Mucosa of descending colon (tissue), 3 donors: Measurements from ENCODE around the gene PPY. TPM values are rescaled to one million over a fixed set of nuclear protein-coding genes. Genes with fewer than 3 reads are reported as not detected.
"Not testable (repeated sequence)": the region's sequence is repeated elsewhere in the genome, so short reads cannot be mapped to it uniquely, and the experiment has no call there.

Source experiments
- ATAC-seq: fragments of 200-7000 bp; cut with Tn5 transposase; one replicate; pipeline ENCODE4 v1.9.1; 2020; ENCODE audit warnings: mild to moderate bottlenecking, moderate library complexity
- DNase-seq, 3 donors: peaks; one replicate each; pipeline ENCODE4 v3.0.0-alpha.2; 2020
- H3K36me3 ChIP-seq: fragments of 200-600 bp; one replicate; pipeline ENCODE4 v1.8.0; 2021; ENCODE audit warnings: low read depth, mild to moderate bottlenecking
- H3K4me1 ChIP-seq: fragments of 200-600 bp; one replicate; pipeline ENCODE4 v1.8.0; 2021; ENCODE audit warnings: low read depth, mild to moderate bottlenecking
- H3K4me3 ChIP-seq: fragments of 200-600 bp; one replicate; pipeline ENCODE4 v1.8.0; 2021; ENCODE audit warnings: mild to moderate bottlenecking
- H3K9me3 ChIP-seq: fragments of 200-600 bp; one replicate; pipeline ENCODE4 v1.8.0; 2021; ENCODE audit warnings: mild to moderate bottlenecking
- intact Hi-C, 2 donors: fragments of 100-400 bp; cut with DNase I in 1 of 2; cut with micrococcal nuclease in 1 of 2; formaldehyde crosslinking; loops; one replicate each; pipeline versions ENCODE4 v1.11.0 to v1.11.1; 2022; cut with DNase I, micrococcal nuclease
- total RNA-seq, 3 donors: library from RNA; stranded (reverse); fragmentation: NEBNext Ultra II Directional in 2 of 3; extraction: Animal tissue kit (Norgen Biotek cat#: 25700) in 2 of 3; gene quantifications; one replicate each; pipeline versions ENCODE4 v1.2.1 to v1.2.4, GENCODE V29; 2021 to 2023
- TF ChIP-seq, protein P1 (sequence below): fragments of 200-600 bp; IDR thresholded peaks from one replicate; pipeline ENCODE4 v1.8.0; 2022; ENCODE audit warnings: antibody characterized with exemption, mild to moderate bottlenecking
- donor health status: DM: no; HTN: no; CAD: no; lungs with moderate emphysema.
- donor health status: DM: no; HTN: no; CAD: no.
- donor health status: DM: no; HTN: yes; CAD: no.

PPY gene
- total RNA-seq, 3 donors from 2014 or later, result 1.5 TPM; not detected in 2

DNA sequence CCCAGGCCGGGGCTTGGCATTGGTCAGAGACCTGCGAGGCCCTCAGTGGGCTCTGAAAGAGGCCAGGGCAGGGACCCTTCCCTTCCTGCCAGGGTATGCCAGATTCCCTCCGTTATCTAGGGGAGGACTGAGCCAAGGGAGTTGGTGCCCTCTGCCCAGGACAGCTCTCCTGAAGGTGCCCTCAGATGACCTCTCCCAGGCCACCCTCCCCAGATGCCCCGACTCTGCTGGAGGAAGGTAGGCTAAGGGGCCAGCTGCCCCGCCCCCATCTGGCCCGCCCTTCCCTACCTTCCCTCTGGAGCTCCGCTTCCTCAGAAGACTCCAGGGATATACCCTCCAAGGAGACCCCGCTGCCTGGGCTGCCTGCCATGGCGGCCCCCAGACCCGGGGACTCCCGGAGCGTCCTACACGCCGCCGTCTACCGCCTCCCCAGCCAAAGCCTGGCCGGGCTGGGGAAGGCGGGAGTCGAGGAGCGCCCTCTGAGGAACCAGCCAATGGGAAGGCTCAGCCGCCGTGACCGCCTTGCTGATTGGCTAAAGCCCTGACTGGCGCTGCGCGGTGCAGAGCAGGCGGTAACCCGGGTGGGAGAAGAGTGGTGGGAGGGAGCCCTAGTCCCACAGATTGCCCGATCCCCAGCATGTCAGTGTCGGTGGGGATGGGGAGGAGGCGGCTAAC lies 42.0 kb downstream of the PPY start:
- DNase-seq (peak; percentile 82 to 89 (median 88)), ATAC-seq (peak; percentile 96)
- peaks cover 3% of the 10 kb centered on the region for H3K4me1 ChIP-seq
- H3K36me3 ChIP-seq, result no peaks in the 10 kb centered on the region
- intact Hi-C loops, result no loop called here
- TF ChIP-seq, protein P1, sequence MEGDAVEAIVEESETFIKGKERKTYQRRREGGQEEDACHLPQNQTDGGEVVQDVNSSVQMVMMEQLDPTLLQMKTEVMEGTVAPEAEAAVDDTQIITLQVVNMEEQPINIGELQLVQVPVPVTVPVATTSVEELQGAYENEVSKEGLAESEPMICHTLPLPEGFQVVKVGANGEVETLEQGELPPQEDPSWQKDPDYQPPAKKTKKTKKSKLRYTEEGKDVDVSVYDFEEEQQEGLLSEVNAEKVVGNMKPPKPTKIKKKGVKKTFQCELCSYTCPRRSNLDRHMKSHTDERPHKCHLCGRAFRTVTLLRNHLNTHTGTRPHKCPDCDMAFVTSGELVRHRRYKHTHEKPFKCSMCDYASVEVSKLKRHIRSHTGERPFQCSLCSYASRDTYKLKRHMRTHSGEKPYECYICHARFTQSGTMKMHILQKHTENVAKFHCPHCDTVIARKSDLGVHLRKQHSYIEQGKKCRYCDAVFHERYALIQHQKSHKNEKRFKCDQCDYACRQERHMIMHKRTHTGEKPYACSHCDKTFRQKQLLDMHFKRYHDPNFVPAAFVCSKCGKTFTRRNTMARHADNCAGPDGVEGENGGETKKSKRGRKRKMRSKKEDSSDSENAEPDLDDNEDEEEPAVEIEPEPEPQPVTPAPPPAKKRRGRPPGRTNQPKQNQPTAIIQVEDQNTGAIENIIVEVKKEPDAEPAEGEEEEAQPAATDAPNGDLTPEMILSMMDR, result no peak
- H3K4me3 ChIP-seq, result no peak overlapping the region
- H3K9me3 ChIP-seq, result no peaks in the 10 kb centered on the region

DNA sequence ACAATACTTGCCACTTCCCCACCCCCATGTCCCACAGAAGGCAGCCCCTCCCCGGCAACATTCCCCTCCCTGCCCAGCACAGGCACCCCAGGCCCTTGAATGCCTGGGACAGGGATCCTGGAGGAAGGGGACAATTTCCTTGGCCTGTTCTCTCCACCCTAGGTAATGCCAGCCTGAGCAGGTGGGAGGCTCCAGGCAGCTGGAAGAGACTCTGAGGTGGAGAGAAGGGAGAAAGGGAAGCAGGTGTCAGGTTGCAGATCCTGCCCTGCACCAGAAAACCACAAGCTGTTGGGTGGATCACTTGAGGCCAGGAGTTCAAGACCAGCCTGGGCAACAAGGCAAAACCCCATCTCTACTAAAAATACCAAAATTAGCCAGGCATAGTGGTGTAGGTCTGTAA lies 43.8 kb downstream of the PPY start:
- H3K9me3 ChIP-seq, result no peaks in the 10 kb centered on the region
- no peak overlapping the region for H3K4me3 ChIP-seq
- TF ChIP-seq, protein P1, result no peak
- H3K4me1 ChIP-seq, result peaks cover 3% of the 10 kb centered on the region
- DNase-seq (no peak), ATAC-seq (no peak)
- H3K36me3 ChIP-seq, result no peaks in the 10 kb centered on the region
- intact Hi-C loops, result no loop called here

DNA sequence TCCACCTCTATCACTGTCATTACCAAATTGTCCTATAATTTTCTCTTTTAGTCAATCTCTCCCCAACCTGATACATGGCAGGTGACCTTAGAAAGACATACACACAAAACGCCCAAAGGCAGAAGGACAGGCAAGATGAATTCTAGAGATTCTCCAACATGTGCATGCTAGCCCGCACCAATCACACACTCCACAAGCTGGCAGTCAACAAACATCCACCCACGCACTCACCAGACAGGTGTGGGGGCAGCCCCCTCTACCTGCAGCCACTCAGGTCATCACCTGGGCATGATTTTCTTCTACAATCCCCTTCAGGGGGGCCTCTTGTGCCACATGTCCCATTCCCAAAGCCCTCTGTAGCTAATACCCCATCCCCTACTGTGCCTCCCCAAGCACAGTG lies 44.4 kb downstream of the PPY start:
- no peak overlapping the region for H3K4me3 ChIP-seq
- peaks cover 3% of the 10 kb centered on the region for H3K4me1 ChIP-seq
- DNase-seq (no peak), ATAC-seq (no peak)
- TF ChIP-seq, protein P1, result no peak
- no peaks in the 10 kb centered on the region for H3K36me3 ChIP-seq
- H3K9me3 ChIP-seq, result no peaks in the 10 kb centered on the region
- intact Hi-C loops, result no loop called here

DNA sequence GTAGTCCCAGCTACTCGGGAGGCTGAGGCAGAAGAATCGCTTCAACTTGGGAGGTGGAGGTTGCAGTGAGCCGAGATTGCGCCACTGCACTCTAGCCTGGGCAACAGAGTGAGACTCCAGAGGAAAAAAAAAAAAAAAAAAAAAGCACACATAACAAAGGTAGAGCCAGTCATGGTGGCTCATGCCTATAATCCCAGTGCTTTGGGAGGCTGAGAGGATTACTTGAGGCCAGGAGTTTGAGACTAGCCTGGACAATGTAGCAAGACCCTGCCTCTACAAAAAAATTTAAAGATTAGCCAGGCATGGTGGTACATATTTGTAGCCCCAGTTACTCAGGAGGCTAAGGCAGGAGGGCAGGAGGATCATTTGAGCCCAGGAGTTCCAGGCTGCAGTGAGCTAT lies 47.8 kb downstream of the PPY start:
- DNase-seq, H3K9me3 ChIP-seq, ATAC-seq, H3K36me3 ChIP-seq, intact Hi-C loops, H3K4me1 ChIP-seq, H3K4me3 ChIP-seq: not testable (repeated sequence)

DNA sequence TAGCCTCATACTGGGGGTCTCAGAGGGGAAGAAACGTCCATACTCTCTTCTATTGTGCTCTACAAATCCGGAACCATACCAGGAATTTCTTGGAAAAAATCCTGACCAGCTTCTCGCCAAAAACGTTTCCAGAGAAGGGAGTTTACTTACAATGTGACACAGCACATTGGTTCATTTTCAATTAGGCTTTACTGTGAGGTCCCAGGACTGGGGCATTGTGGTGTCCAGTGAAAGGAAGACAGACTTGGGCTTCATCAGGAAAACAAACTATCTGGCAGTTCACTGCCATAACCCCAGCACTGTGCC lies 49.7 kb downstream of the PPY start:
- TF ChIP-seq, protein P1, result no peak
- H3K9me3 ChIP-seq, result no peaks in the 10 kb centered on the region
- H3K4me1 ChIP-seq, result no peaks in the 10 kb centered on the region
- ATAC-seq (no peak), DNase-seq (no peak)
- H3K4me3 ChIP-seq, result no peak overlapping the region
- H3K36me3 ChIP-seq, result no peaks in the 10 kb centered on the region
- intact Hi-C loops, result no loop called here

DNA sequence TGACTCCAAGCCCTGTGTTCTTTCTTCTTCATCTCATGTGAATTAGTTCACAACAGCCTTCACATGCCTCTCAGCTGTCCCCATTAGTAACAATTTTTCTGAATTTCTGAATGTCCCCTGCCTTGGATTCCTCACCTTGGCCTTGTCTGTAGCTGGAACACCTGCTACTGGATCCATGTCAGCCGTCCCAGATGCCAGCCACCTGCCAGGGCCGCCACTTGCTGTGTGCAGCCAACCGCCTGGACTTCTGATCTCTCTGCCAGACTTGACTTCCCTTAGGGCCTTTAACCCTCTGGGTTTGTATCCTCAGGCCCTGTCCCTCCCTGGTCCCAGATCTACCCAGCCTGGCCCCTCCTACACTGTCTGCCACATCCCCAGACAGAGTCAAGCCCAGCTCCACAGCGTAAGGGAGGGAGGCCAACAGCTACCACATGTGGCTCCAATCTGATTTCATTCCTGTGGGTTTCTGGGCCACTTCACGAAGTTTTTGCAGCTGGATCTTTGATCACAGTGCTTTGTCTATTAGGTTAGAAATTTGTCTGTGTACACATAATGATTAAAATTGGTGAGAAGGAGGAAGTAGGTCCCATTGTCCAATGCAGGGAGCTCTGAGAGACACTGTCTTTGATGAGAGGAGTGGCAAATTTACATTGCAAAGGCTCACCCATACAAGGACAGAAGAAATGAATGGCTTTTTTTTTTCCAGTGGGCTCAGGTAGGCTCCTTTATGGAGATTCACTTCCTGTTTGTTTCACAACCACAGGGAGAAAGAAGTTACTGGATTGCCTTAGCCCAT lies 50.2 kb downstream of the PPY start:
- Histone ChIP-seq H3K4me3 (no peak overlapping the region), H3K9me3 (no peaks in the 10 kb centered on the region), H3K4me1 (no peaks in the 10 kb centered on the region), H3K36me3 (no peaks in the 10 kb centered on the region)
- intact Hi-C loops, result no loop called here
- DNase-seq, result no peak
- TF ChIP-seq, protein P1, result no peak
- ATAC-seq, result no peak

Other genes with a start within 250 kb of the PPY start
- not detected for gene SOST, start 183.7 kb downstream of the PPY start, total RNA-seq
- 100 to 1,000 TPM in 1 of 3 donors, 10 to 100 TPM in 2; 46.9 to 123 (median 62.9) TPM for gene DUSP3, start 163.5 kb downstream of the PPY start, total RNA-seq
- gene CFAP97D1, start 162.0 kb downstream of the PPY start, total RNA-seq, result not detected
- 1 to 10 TPM; 1.8 to 8.6 (median 3.7) TPM for gene MPP3, start 109.3 kb downstream of the PPY start, total RNA-seq
- 1 to 10 TPM in 1 of 3 donors, not detected in 2; 1.3 TPM for gene CD300LG, start 95.3 kb downstream of the PPY start, total RNA-seq
- 10 to 100 TPM in 1 of 3 donors, 1 to 10 TPM in 1, under 1 TPM in 1; 0.55 to 13.2 (median 1.1) TPM for gene MPP2, start 34.9 kb downstream of the PPY start, total RNA-seq
- 100 to 1,000 TPM in 1 of 3 donors, 10 to 100 TPM in 2; 22.0 to 141 (median 55.4) TPM for gene PYY, start 11.5 kb upstream of the PPY start, total RNA-seq
- gene NAGS, start 62.1 kb upstream of the PPY start, total RNA-seq, result 10 to 100 TPM in 1 of 3 donors, 1 to 10 TPM in 2; 6.1 to 21.4 (median 7.0) TPM
- 10 to 100 TPM; 23.0 to 27.7 (median 23.8) TPM for gene TMEM101, start 72.5 kb upstream of the PPY start, total RNA-seq
- gene LSM12, start 124.2 kb upstream of the PPY start, total RNA-seq, result 10 to 100 TPM; 45.1 to 63.5 (median 48.2) TPM
- gene G6PC3, start 128.3 kb upstream of the PPY start, total RNA-seq, result 10 to 100 TPM; 29.5 to 48.1 (median 30.0) TPM
- 10 to 100 TPM; 18.9 to 48.3 (median 32.4) TPM for gene HDAC5, start 181.2 kb upstream of the PPY start, total RNA-seq
- gene HROB, start 199.5 kb upstream of the PPY start, total RNA-seq, result 1 to 10 TPM; 1.5 to 3.0 (median 1.8) TPM
- gene ASB16, start 228.2 kb upstream of the PPY start, total RNA-seq, result 1 to 10 TPM in 1 of 3 donors, under 1 TPM in 1, not detected in 1; 0.29 to 1.7 TPM
- gene TMUB2, start 244.5 kb upstream of the PPY start, total RNA-seq, result 10 to 100 TPM; 47.2 to 58.6 (median 49.1) TPM